A673 (cell line): ENCODE results near the gene PSME3IP1. TPM values are rescaled to one million over a fixed set of nuclear protein-coding genes. Genes with fewer than 3 reads are reported as not detected.

ENCODE experiments used
- BruUV-seq: library from RNA; stranded (reverse); fragments of 400-500 nt; replicated peaks from 2 replicates; lab custom pipeline; 2021; lab: Mats Ljungman, UMichigan
- CTCF ChIA-PET: fragments of 300-600 bp; sonication (Branson Sonifier 250); formaldehyde crosslinking; loops from one replicate; lab custom pipeline; 2022; ENCODE audit warnings: antibody characterized with exemption; lab: Charles Lee
- POLR2A ChIA-PET: fragments of 300-600 bp; sonication (Branson Sonifier 250); formaldehyde crosslinking; loops from one replicate; lab custom pipeline; 2022; ENCODE audit warnings: antibody characterized with exemption; ENCODE audit not compliant: low non-redundant PET; lab: Charles Lee
- DNase-seq: peaks from one replicate; pipeline ENCODE4 v3.0.0-alpha.2; 2015; ENCODE audit warnings: low spot score
- H3K27ac ChIP-seq: fragments of 200-600 bp; sonication (generic); 2 replicates; pipeline ENCODE4 v1.5.1; 2016; ENCODE audit warnings: mixed run types, low read depth, mild to moderate bottlenecking, mixed read lengths, antibody characterized with exemption, low read length; ENCODE audit not compliant: poor library complexity, severe bottlenecking
- H3K27me3 ChIP-seq: fragments of 200-600 bp; sonication (generic); replicated peaks from 2 replicates; pipeline ENCODE4 v1.6.1; 2017; ENCODE audit warnings: mixed run types, low read depth, mild to moderate bottlenecking, mixed read lengths, antibody characterized with exemption, low read length; ENCODE audit not compliant: insufficient read depth, poor library complexity
- H3K36me3 ChIP-seq: fragments of 200-600 bp; sonication (generic); 2 replicates; pipeline ENCODE4 v1.6.1; 2016; ENCODE audit warnings: mixed run types, mild to moderate bottlenecking, mixed read lengths, antibody characterized with exemption, low read length; ENCODE audit not compliant: insufficient read depth, poor library complexity, severe bottlenecking
- H3K4me1 ChIP-seq: fragments of 200-600 bp; sonication (generic); 2 replicates; pipeline ENCODE4 v1.6.1; 2017; ENCODE audit warnings: mixed run types, mild to moderate bottlenecking, mixed read lengths, antibody characterized with exemption, low read length; ENCODE audit not compliant: insufficient read depth, poor library complexity, severe bottlenecking
- H3K4me3 ChIP-seq: fragments of 200-600 bp; sonication (generic); 2 replicates; pipeline ENCODE4 v1.5.1; 2016; ENCODE audit warnings: low read depth, mixed run types, mild to moderate bottlenecking, mixed read lengths, low read length; ENCODE audit not compliant: poor library complexity, severe bottlenecking
- H3K9me3 ChIP-seq: fragments of 200-600 bp; sonication (generic); 2 replicates; pipeline ENCODE4 v1.6.1; 2016; ENCODE audit warnings: mixed run types, low read depth, mild to moderate bottlenecking, mixed read lengths, antibody characterized with exemption, low read length; ENCODE audit not compliant: poor library complexity, severe bottlenecking
- CTCF ChIP-seq: fragments of 300-800, 200-600 bp; sonication (generic); conservative IDR thresholded peaks from 2 replicates; pipeline ENCODE4 v1.5.1; 2017; ENCODE audit warnings: low read depth, mild to moderate bottlenecking, antibody characterized with exemption, low read length, moderate library complexity, mixed read lengths
- EZH2 ChIP-seq: fragments of 200-600 bp; sonication (generic); IDR thresholded peaks from 2 replicates; pipeline ENCODE4 v1.6.1; 2017; ENCODE audit warnings: borderline replicate concordance, low read depth, mild to moderate bottlenecking, mixed read lengths, antibody characterized with exemption, low read length; ENCODE audit not compliant: poor library complexity, severe bottlenecking
- intact Hi-C: fragments of 100-400 bp; cut with micrococcal nuclease; formaldehyde crosslinking; loops from one replicate; pipeline ENCODE4 v1.10.0; 2022; ENCODE audit not compliant: unreplicated experiment
- total RNA-seq: library from RNA; stranded (reverse); gene quantifications from 2 replicates; pipeline ENCODE4 v1.2.3, GENCODE V29; 2021

Gene PSME3IP1
- total RNA-seq, 1 experiment from 2014 or later: 128 TPM

- H3K4me3 ChIP-seq: no peak overlapping the region
- POLR2A ChIA-PET: no interaction called here
- H3K36me3 ChIP-seq: no peaks in the 10 kb centered on the region
- no peak overlapping the region for H3K27ac ChIP-seq
- CTCF ChIA-PET: no interaction called here
- no peaks in the 10 kb centered on the region for H3K9me3 ChIP-seq
- intact Hi-C loops: no loop called here
- TF ChIP-seq CTCF (no peak), EZH2 (no peak)
- no TSS peak for BruUV-seq
- no peaks in the 10 kb centered on the region for H3K27me3 ChIP-seq
- H3K4me1 ChIP-seq: peaks cover 10% of the 10 kb centered on the region
- no peak for DNase-seq
Measured at GRCh38 chr16:57133886-57134285, 52.0 kb downstream of the PSME3IP1 start.

GRCh38 chr16:57133031-57133430 is 52.8 kb downstream of the PSME3IP1 start:
- POLR2A ChIA-PET: no interaction called here
- Histone ChIP-seq H3K27me3 (no peaks in the 10 kb centered on the region), H3K27ac (peak overlapping the region; percentile 57), H3K9me3 (no peaks in the 10 kb centered on the region), H3K4me1 (peaks cover 10% of the 10 kb centered on the region), H3K4me3 (no peak overlapping the region), H3K36me3 (no peaks in the 10 kb centered on the region)
- no peak for DNase-seq
- intact Hi-C loops: no loop called here
- TF ChIP-seq CTCF (no peak), EZH2 (no peak)
- CTCF ChIA-PET: no interaction called here
- no TSS peak for BruUV-seq

DNA sequence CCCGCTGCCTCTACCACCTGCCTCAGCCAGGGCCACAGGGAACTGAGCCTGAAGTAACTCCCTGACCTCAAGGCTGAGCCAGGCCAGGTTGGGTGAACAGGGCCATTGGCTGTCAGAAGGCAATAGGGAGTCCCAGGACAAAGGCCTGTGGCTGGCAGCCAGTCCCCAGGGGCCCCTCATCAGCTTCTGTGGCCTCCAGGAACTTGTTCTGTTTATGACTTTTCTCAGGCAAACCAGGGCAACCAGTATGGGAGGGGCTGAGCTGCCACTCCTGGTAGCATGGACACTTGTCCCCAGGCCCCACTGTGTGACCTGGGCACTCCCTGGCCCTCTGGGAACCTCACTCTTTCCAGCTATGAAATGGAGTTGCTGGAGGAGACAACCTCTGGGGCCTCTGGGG is 53.4 kb downstream of the PSME3IP1 start:
- no peaks in the 10 kb centered on the region for H3K9me3 ChIP-seq
- no peaks in the 10 kb centered on the region for H3K36me3 ChIP-seq
- no peaks in the 10 kb centered on the region for H3K27me3 ChIP-seq
- POLR2A ChIA-PET: no interaction called here
- no TSS peak for BruUV-seq
- CTCF ChIA-PET: no interaction called here
- no peak overlapping the region for H3K4me3 ChIP-seq
- no peak for DNase-seq
- intact Hi-C loops: no loop called here
- peaks cover 10% of the 10 kb centered on the region for H3K4me1 ChIP-seq
- peak overlapping the region; percentile 57 for H3K27ac ChIP-seq
- TF ChIP-seq EZH2: no peak
- no peak for TF ChIP-seq CTCF
